Motor neuron (in vitro differentiated cells): ENCODE results near the gene SCN2B. TPM values are rescaled to one million over a fixed set of nuclear protein-coding genes. Genes with fewer than 3 reads are reported as not detected.

ENCODE experiments used
- ATAC-seq, 8 experiments: fragments of 200-7000 bp; cut with Tn5 transposase; replicated peaks in 6 of 8; 2 replicates each; pipeline ENCODE4 v1.8.0; 2021; ENCODE audit warnings: mild to moderate bottlenecking in 8 of 8, moderate library complexity in 8 of 8
- H3K27ac ChIP-seq, 2 donors: fragments of 250-450 bp; sonication (Bioruptor Pico); 2 replicates each; pipeline ENCODE4 v1.9.0; 2021; ENCODE audit warnings: antibody characterized with exemption in 2 of 2, mild to moderate bottlenecking in 2 of 2, moderate library complexity in 1 of 2
- H3K4me1 ChIP-seq, 2 donors: fragments of 250-450 bp; sonication (Bioruptor Pico); replicated peaks in 1 of 2; 2 replicates each; pipeline ENCODE4 v1.6.1; 2021; ENCODE audit warnings: antibody characterized with exemption in 2 of 2, mild to moderate bottlenecking in 2 of 2, moderate library complexity in 1 of 2
- H3K4me3 ChIP-seq, 5 donors: fragments of 250-450 bp; sonication (Bioruptor Pico); 2 replicates each; pipeline ENCODE4 v1.9.0; 2021; ENCODE audit warnings: antibody characterized with exemption in 5 of 5, mild to moderate bottlenecking in 5 of 5, moderate library complexity in 4 of 5
- WGBS, 10 experiments: fragments of 450-650 bp; shearing (Covaris generic); methylation state at CpG; one replicate each; pipeline ENCODE4 v1.0.0; 2022; 5-methylcytosine and 5-hydroxymethylcytosine counted together
- in situ Hi-C, 9 experiments: fragments of 400-800 bp; cut with MboI; loops; one replicate each; pipeline ENCODE4 v1.15.0; 2021; ENCODE audit warnings: low sequenced_read_pairs in 9 of 9, low pct_unique_long_range_greater_than_20kb in 2 of 9; ENCODE audit not compliant: unreplicated experiment in 9 of 9
- total RNA-seq, 8 experiments: library from RNA; unstranded; fragments of 300-600 nt; gene quantifications; 2 replicates each; pipeline versions ENCODE4 v1.2.3 to v1.2.4, GENCODE V29; 2022

SCN2B gene
- total RNA-seq, 8 experiments from 2014 or later = 0.08 to 3.4 (median 0.22) TPM

GRCh38 chr11:118214210-118214914 is 37.9 kb upstream of the SCN2B start:
- in situ Hi-C loops = no loop called here
- H3K4me1 ChIP-seq = no peaks in the 10 kb centered on the region
- no peak overlapping the region for H3K4me3 ChIP-seq
- H3K27ac ChIP-seq = no peak overlapping the region
- no peak for ATAC-seq
- 15 to 100% (median 55%) methylated on average over 2 to 5 of the region's 6 CpGs; no CpG with 5 or more reads in 1 of the 10 experiments for WGBS, 10 experiments

GRCh38 chr11:118213781-118214180 is 37.3 kb upstream of the SCN2B start:
- in situ Hi-C loops = no loop called here
- WGBS, 10 experiments = 63 to 94% (median 79%) methylated on average over 1 to 2 of the region's 2 CpGs; no CpG with 5 or more reads in 2 of the 10 experiments
- H3K4me1 ChIP-seq = no peaks in the 10 kb centered on the region
- H3K4me3 ChIP-seq = no peak overlapping the region
- no peak overlapping the region for H3K27ac ChIP-seq
- ATAC-seq = no peak

- no peaks in the 10 kb centered on the region for H3K4me1 ChIP-seq
- in situ Hi-C loops = no loop called here
- no peak overlapping the region for H3K4me3 ChIP-seq
- ATAC-seq = no peak
- no peak overlapping the region for H3K27ac ChIP-seq
- WGBS, 10 experiments = 34 to 85% (median 54%) methylated on average over 1 to 4 of the region's 4 CpGs
Measured at GRCh38 chr11:118213201-118213600, 36.8 kb upstream of the SCN2B start.

GRCh38 chr11:118212781-118213191 is 36.3 kb upstream of the SCN2B start:
- Histone ChIP-seq H3K4me3 (no peak overlapping the region), H3K27ac (no peak overlapping the region), H3K4me1 (no peaks in the 10 kb centered on the region)
- 25 to 100% (median 47%) methylated on average over 2 of the region's 2 CpGs; no CpG with 5 or more reads in 1 of the 10 experiments for WGBS, 10 experiments
- ATAC-seq = no peak
- in situ Hi-C loops = no loop called here

- WGBS, 10 experiments = 0 to 100% (median 75%) methylated on average over 1 to 7 of the region's 7 CpGs; no CpG with 5 or more reads in 1 of the 10 experiments
- ATAC-seq = no peak
- H3K27ac ChIP-seq = no peak overlapping the region
Measured at GRCh38 chr11:118212131-118212725, 35.8 kb upstream of the SCN2B start.

GRCh38 chr11:118211006-118211405 is 34.6 kb upstream of the SCN2B start:
- Histone ChIP-seq H3K27ac (no peak overlapping the region), H3K4me3 (no peak overlapping the region), H3K4me1 (no peaks in the 10 kb centered on the region)
- WGBS, 10 experiments = 6 to 48% (median 24%) methylated on average over 4 to 6 of the region's 6 CpGs; no CpG with 5 or more reads in 5 of the 10 experiments
- peak in 3 of 8 experiments; percentile 15 to 53 (median 29) for ATAC-seq
- in situ Hi-C loops = no loop called here

More at GRCh38 chr11:118212131-118212725, 35.8 kb upstream of the SCN2B start:
- H3K4me3 ChIP-seq = no peak overlapping the region
- H3K4me1 ChIP-seq = no peaks in the 10 kb centered on the region
- in situ Hi-C loops = no loop called here

- in situ Hi-C loops = no loop called here
- no peak for ATAC-seq
- Histone ChIP-seq H3K4me3 (no peak overlapping the region), H3K4me1 (no peaks in the 10 kb centered on the region), H3K27ac (no peak overlapping the region)
- WGBS, 10 experiments = 59 to 100% (median 88%) methylated on average over 2 to 7 of the region's 7 CpGs; no CpG with 5 or more reads in 3 of the 10 experiments
Measured at GRCh38 chr11:118210323-118210722, 33.9 kb upstream of the SCN2B start.

- H3K4me3 ChIP-seq = no peak overlapping the region
- no peak for ATAC-seq
- in situ Hi-C loops = loop anchor here in 1 of 9 experiments (10.0 kb wide), 1 partner anchor 146 kb away; the partner anchor contains the start of gene UBE4A
Measured at GRCh38 chr11:118209033-118209432, 32.6 kb upstream of the SCN2B start.

GRCh38 chr11:118207079-118207478 is 30.6 kb upstream of the SCN2B start:
- no peak overlapping the region for H3K4me3 ChIP-seq
- ATAC-seq = no peak
- WGBS, 10 experiments = 20 to 88% (median 59%) methylated on average over 1 to 2 of the region's 2 CpGs; no CpG with 5 or more reads in 2 of the 10 experiments
- H3K27ac ChIP-seq = no peak overlapping the region
- H3K4me1 ChIP-seq = no peaks in the 10 kb centered on the region
- in situ Hi-C loops = loop anchor here in 1 of 9 experiments (10.0 kb wide), 1 partner anchor 148 kb away; the partner anchor contains the start of gene UBE4A

More at GRCh38 chr11:118209033-118209432, 32.6 kb upstream of the SCN2B start:
- 17 to 96% (median 60%) methylated on average over 1 to 3 of the region's 3 CpGs; no CpG with 5 or more reads in 1 of the 10 experiments for WGBS, 10 experiments
- H3K4me1 ChIP-seq = no peaks in the 10 kb centered on the region
- H3K27ac ChIP-seq = no peak overlapping the region

- 17 to 86% (median 60%) methylated on average over 1 of the region's 1 CpG; no CpG with 5 or more reads in 5 of the 10 experiments for WGBS, 10 experiments
- in situ Hi-C loops = loop anchor here in 1 of 9 experiments (10.0 kb wide), 1 partner anchor 148 kb away; the partner anchor contains the start of gene UBE4A
- Histone ChIP-seq H3K4me3 (no peak overlapping the region), H3K27ac (no peak overlapping the region), H3K4me1 (no peaks in the 10 kb centered on the region)
- ATAC-seq = peak in 1 of 8 experiments; percentile 51
Measured at GRCh38 chr11:118206391-118207031, 30.1 kb upstream of the SCN2B start.

GRCh38 chr11:118205606-118206378 is 29.4 kb upstream of the SCN2B start:
- H3K4me3 ChIP-seq = no peak overlapping the region
- H3K4me1 ChIP-seq = no peaks in the 10 kb centered on the region
- ATAC-seq = no peak
- no peak overlapping the region for H3K27ac ChIP-seq
- 56 to 100% (median 84%) methylated on average over 1 to 9 of the region's 9 CpGs for WGBS, 10 experiments
- in situ Hi-C loops = loop anchor here in 1 of 9 experiments (10.0 kb wide), 1 partner anchor 149 kb away; the partner anchor contains the start of gene UBE4A
